Nephron (organoid): ENCODE results near the gene FAM210A.
"Not testable (repeated sequence)": the region's sequence is repeated elsewhere in the genome, so short reads cannot be mapped to it uniquely, and the experiment has no call there.

Source experiments
- H3K27ac Mint-ChIP-seq, 3 experiments: 2 replicates each; pipeline ENCODE4 v1.8.0; 2020; ENCODE audit warnings: mixed read lengths in 3 of 3, mild to moderate bottlenecking in 2 of 3, moderate library complexity in 1 of 3
- H3K27me3 Mint-ChIP-seq: 2 replicates; pipeline ENCODE4 v1.8.0; 2021; ENCODE audit warnings: low read depth, mild to moderate bottlenecking, moderate library complexity, mixed read lengths
- H3K36me3 Mint-ChIP-seq: 2 replicates; pipeline ENCODE4 v1.8.0; 2020; ENCODE audit warnings: low read depth, mixed read lengths
- H3K4me1 Mint-ChIP-seq: 2 replicates; pipeline ENCODE4 v1.8.0; 2020; ENCODE audit warnings: mixed read lengths
- H3K4me3 Mint-ChIP-seq, 3 experiments: 2 replicates each; pipeline ENCODE4 v1.8.0; 2020; ENCODE audit warnings: mild to moderate bottlenecking in 3 of 3, mixed read lengths in 3 of 3, moderate library complexity in 2 of 3
- H3K9me3 Mint-ChIP-seq: 2 replicates; pipeline ENCODE4 v1.8.0; 2020; ENCODE audit warnings: mixed read lengths
- TF ChIP-seq, protein P1 (sequence below), 3 experiments: fragments of 200-600 bp; sonication (generic); IDR thresholded peaks; one replicate each; pipeline ENCODE4 v1.5.0; 2021; ENCODE audit warnings: antibody characterized with exemption in 3 of 3; ENCODE audit not compliant: unreplicated experiment in 3 of 3

Gene FAM210A

DNA sequence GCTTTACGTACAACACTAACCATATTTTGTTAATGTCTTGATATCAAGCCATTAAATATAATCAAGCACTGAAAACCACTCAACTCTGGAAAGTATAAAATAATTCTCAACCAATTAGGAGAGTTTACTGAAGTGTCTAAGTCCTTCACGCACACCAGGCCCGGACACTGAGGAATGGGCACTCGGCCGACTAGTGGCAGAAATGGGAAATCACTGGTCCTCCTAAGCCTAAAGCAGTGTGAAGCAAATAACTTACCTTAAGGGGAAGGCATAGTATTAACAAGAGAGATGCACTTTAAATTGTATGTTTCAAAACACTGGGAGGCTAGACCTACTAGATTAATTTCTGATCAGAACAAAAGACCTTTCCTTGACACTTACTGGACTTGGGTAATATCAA, 45.7 kb downstream of the FAM210A start:
- H3K4me1 Mint-ChIP-seq: peaks cover 7% of the 10 kb centered on the region
- H3K36me3 Mint-ChIP-seq: peaks cover 14% of the 10 kb centered on the region
- H3K27me3 Mint-ChIP-seq: no peaks in the 10 kb centered on the region
- H3K4me3 Mint-ChIP-seq: no peak overlapping the region
- no peak overlapping the region for H3K27ac Mint-ChIP-seq
- H3K9me3 Mint-ChIP-seq: no peaks in the 10 kb centered on the region
- TF ChIP-seq, protein P1, sequence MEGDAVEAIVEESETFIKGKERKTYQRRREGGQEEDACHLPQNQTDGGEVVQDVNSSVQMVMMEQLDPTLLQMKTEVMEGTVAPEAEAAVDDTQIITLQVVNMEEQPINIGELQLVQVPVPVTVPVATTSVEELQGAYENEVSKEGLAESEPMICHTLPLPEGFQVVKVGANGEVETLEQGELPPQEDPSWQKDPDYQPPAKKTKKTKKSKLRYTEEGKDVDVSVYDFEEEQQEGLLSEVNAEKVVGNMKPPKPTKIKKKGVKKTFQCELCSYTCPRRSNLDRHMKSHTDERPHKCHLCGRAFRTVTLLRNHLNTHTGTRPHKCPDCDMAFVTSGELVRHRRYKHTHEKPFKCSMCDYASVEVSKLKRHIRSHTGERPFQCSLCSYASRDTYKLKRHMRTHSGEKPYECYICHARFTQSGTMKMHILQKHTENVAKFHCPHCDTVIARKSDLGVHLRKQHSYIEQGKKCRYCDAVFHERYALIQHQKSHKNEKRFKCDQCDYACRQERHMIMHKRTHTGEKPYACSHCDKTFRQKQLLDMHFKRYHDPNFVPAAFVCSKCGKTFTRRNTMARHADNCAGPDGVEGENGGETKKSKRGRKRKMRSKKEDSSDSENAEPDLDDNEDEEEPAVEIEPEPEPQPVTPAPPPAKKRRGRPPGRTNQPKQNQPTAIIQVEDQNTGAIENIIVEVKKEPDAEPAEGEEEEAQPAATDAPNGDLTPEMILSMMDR (IDR thresholded peaks at IDR 0.05; ENCODE audit: unreplicated experiment in 3 of 3): peak; percentile 36 to 62 (median 51)

DNA sequence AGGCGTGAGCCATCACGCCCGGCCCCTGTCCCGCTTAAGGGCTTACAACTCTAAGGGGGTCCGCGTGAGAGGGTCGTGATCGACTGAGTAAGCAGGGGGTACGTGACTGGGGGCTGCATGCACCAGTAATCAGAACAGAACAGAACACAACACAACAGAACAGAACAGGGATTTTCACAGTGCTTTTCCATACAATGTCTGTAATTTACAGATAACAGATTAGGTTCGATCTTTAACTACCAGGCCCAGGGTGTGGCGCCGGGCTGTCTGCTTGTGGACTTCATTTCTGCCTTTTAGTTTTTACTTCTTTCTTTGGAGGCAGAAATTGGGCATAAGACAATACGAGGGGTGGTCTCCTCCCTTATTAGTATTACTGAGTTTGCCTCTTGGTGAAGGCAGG, 49.0 kb downstream of the FAM210A start:
- not testable (repeated sequence) for H3K4me3 Mint-ChIP-seq, H3K27ac Mint-ChIP-seq, H3K9me3 Mint-ChIP-seq, H3K36me3 Mint-ChIP-seq, H3K27me3 Mint-ChIP-seq
- peaks cover 13% of the 10 kb centered on the region for H3K4me1 Mint-ChIP-seq

DNA sequence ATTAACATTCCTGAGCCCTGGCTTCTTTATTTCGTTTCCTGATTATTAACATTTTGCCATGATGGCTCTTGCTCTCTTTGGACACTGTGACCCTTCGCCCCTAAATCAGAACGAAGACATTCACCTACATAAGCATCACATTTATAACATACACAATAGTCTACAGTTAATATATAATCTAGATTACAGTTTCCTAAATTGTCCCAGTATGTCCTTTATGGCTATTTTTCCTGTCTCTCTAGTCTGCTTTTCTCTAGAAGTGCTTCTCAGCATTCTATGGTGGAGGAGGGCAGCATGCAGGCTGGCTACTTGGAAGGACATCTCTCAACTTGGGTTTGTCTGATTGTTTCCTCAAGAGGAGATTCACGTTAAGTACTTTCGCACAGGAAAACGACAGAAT, 49.9 kb downstream of the FAM210A start:
- peak overlapping the region in 2 of 3 experiments; percentile 25 to 49 for H3K27ac Mint-ChIP-seq
- no peaks in the 10 kb centered on the region for H3K27me3 Mint-ChIP-seq
- H3K4me3 Mint-ChIP-seq: no peak overlapping the region
- H3K9me3 Mint-ChIP-seq: no peaks in the 10 kb centered on the region
- TF ChIP-seq, protein P1 (IDR thresholded peaks at IDR 0.05; ENCODE audit: unreplicated experiment in 3 of 3): no peak
- peaks cover 13% of the 10 kb centered on the region for H3K4me1 Mint-ChIP-seq
- peaks cover 11% of the 10 kb centered on the region for H3K36me3 Mint-ChIP-seq

DNA sequence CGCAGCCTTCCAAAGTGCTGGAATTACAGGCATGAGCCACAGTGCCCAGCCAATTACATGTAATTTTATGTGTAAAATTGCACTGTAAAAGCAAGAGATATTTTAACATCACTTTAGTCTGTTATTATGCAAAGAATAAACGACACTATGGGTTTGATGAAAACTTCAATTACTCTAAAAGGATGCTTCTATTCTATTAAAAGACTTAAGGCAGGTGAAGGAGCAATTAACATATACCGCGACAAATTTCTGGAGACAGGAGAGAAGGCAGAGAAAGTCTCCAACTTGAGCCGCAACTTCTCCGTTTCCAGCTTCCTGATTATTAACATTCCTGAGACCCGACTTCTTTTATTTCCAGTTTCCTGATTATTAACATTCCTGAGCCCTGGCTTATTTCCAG, 53.7 kb downstream of the FAM210A start:
- Mint-ChIP-seq H3K27ac (no peak overlapping the region), H3K27me3 (no peaks in the 10 kb centered on the region), H3K4me1 (peaks cover 6% of the 10 kb centered on the region), H3K36me3 (peaks cover 25% of the 10 kb centered on the region), H3K4me3 (no peak overlapping the region), H3K9me3 (no peaks in the 10 kb centered on the region)
- TF ChIP-seq, protein P1 (IDR thresholded peaks at IDR 0.05; ENCODE audit: unreplicated experiment in 3 of 3): no peak

DNA sequence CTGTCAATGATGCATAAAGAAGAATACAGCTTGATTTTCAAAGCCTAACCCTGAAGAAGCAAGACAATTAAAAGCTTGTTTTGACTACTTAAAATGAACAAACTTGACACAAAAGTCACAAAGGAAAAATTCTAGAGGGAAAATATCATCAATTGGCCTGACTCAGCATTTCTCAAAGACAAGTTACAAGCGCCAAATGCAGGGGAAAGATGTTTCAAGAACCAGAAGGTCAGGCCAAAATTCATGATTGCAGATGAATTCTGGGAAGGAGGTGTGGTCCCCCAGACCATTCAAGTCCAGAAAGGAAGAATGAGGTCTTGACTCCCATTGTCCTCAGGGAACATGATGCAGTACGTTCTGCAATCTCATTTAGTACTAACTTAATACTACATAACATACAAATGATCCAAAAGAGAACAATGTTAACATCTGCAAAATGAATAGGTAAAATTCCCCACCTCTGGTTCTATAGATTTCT, 64.5 kb downstream of the FAM210A start:
- Mint-ChIP-seq H3K4me1 (peaks cover 20% of the 10 kb centered on the region), H3K36me3 (peaks cover 16% of the 10 kb centered on the region), H3K9me3 (no peaks in the 10 kb centered on the region), H3K27me3 (no peaks in the 10 kb centered on the region), H3K27ac (peak overlapping the region in 2 of 3 experiments; percentile 55 to 84), H3K4me3 (no peak overlapping the region)
- TF ChIP-seq, protein P1 (IDR thresholded peaks at IDR 0.05; ENCODE audit: unreplicated experiment in 3 of 3): no peak

DNA sequence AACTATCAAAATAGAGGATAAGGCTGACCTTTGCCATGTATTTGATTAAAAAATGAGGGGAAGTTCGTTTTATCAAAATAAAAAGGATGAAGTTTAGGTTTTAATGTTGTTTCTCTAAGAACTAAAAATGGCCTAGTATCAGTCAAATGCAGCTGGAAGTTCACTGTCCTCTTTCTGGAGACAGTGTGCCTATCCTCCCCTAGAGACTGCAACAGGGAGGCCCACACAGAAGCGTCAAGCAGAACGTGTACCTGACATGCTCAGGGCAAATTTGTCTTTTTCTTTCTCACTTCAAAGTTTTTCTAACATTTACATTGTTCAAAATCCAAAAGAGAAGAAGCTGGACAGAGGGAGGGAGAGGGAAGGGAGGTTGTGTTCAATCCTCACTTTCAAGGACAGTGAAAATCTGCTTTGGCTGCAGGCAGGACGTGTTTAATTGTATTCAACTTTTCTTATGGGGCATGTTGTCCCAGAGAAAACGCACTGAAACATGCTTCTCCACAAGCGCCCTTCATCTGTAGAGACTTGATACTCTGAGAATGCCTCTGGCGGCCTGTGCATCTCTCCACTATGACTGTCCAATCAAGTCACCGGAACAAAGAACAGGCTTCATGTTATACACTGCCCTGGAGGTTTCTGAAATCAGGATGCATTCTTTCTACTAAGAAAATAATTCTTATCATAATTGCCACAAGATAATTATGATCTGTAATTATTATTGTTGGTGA, 65.1 kb downstream of the FAM210A start:
- H3K4me1 Mint-ChIP-seq: peaks cover 20% of the 10 kb centered on the region
- H3K27me3 Mint-ChIP-seq: no peaks in the 10 kb centered on the region
- H3K36me3 Mint-ChIP-seq: peaks cover 12% of the 10 kb centered on the region
- H3K27ac Mint-ChIP-seq: peak overlapping the region; percentile 55 to 88 (median 68)
- TF ChIP-seq, protein P1 (IDR thresholded peaks at IDR 0.05; ENCODE audit: unreplicated experiment in 3 of 3): no peak
- H3K9me3 Mint-ChIP-seq: no peaks in the 10 kb centered on the region
- H3K4me3 Mint-ChIP-seq: no peak overlapping the region
